ENCODE results near the gene MSTO1. TPM values are rescaled to one million over a fixed set of nuclear protein-coding genes. Genes with fewer than 3 reads are reported as not detected.
"Not testable (repeated sequence)": the region's sequence is repeated elsewhere in the genome, so short reads cannot be mapped to it uniquely, and the experiment has no call there.

Gene MSTO1
- total RNA-seq, 1 experiment from 2014 or later, result 87.5 TPM

- H3K27ac Mint-ChIP-seq (ENCODE audit: unreplicated experiment), result no peak overlapping the region
- H3K9me3 Mint-ChIP-seq (ENCODE audit: low read depth, unreplicated experiment), result no peaks in the 10 kb centered on the region
- no peak for TF ChIP-seq CTCF (IDR thresholded peaks at IDR 0.05; ENCODE audit: unreplicated experiment)
- BruUV-seq (replicated peaks), result no TSS peak
- intact Hi-C loops (cut with micrococcal nuclease; ENCODE audit: unreplicated experiment), result no loop called here
- CTCF ChIA-PET, result no interaction called here
- no peaks in the 10 kb centered on the region for H3K4me1 Mint-ChIP-seq (ENCODE audit: low read depth, unreplicated experiment)
- H3K4me3 Mint-ChIP-seq (ENCODE audit: low read depth, unreplicated experiment), result no peak overlapping the region
- H3K36me3 Mint-ChIP-seq (ENCODE audit: insufficient read depth, unreplicated experiment), result peaks cover 15% of the 10 kb centered on the region
- DNase-seq, result no peak
- H3K27me3 Mint-ChIP-seq (ENCODE audit: unreplicated experiment), result no peaks in the 10 kb centered on the region
Measured at GRCh38 chr1:155569988-155570592, 39.9 kb upstream of the MSTO1 start.

GRCh38 chr1:155570593-155570990 lies 39.4 kb upstream of the MSTO1 start:
- CTCF ChIA-PET, result no interaction called here
- intact Hi-C loops (cut with micrococcal nuclease; ENCODE audit: unreplicated experiment), result no loop called here

GRCh38 chr1:155574077-155574476 lies 35.9 kb upstream of the MSTO1 start:
- BruUV-seq (replicated peaks), result no TSS peak
- TF ChIP-seq CTCF (IDR thresholded peaks at IDR 0.05; ENCODE audit: unreplicated experiment), result no peak
- Mint-ChIP-seq H3K9me3 (ENCODE audit: low read depth, unreplicated experiment) (no peaks in the 10 kb centered on the region), H3K36me3 (ENCODE audit: insufficient read depth, unreplicated experiment) (peaks cover 4% of the 10 kb centered on the region), H3K27ac (ENCODE audit: unreplicated experiment) (no peak overlapping the region), H3K4me1 (ENCODE audit: low read depth, unreplicated experiment) (no peaks in the 10 kb centered on the region), H3K4me3 (ENCODE audit: low read depth, unreplicated experiment) (no peak overlapping the region), H3K27me3 (ENCODE audit: unreplicated experiment) (no peaks in the 10 kb centered on the region)
- intact Hi-C loops (cut with micrococcal nuclease; ENCODE audit: unreplicated experiment), result no loop called here
- no peak for DNase-seq
- CTCF ChIA-PET, result interaction anchor here (0.6 kb wide), 1 partner anchor 1452 kb away, joined by 3 read pairs; no protein-coding TSS in a partner anchor

More at GRCh38 chr1:155570593-155570990, 39.4 kb upstream of the MSTO1 start:
- H3K27me3 Mint-ChIP-seq (ENCODE audit: unreplicated experiment), result no peaks in the 10 kb centered on the region
- TF ChIP-seq CTCF (IDR thresholded peaks at IDR 0.05; ENCODE audit: unreplicated experiment), result no peak
- H3K4me3 Mint-ChIP-seq (ENCODE audit: low read depth, unreplicated experiment), result no peak overlapping the region
- no peaks in the 10 kb centered on the region for H3K4me1 Mint-ChIP-seq (ENCODE audit: low read depth, unreplicated experiment)
- peaks cover 15% of the 10 kb centered on the region for H3K36me3 Mint-ChIP-seq (ENCODE audit: insufficient read depth, unreplicated experiment)
- no TSS peak for BruUV-seq (replicated peaks)
- no peak for DNase-seq
- H3K9me3 Mint-ChIP-seq (ENCODE audit: low read depth, unreplicated experiment), result no peaks in the 10 kb centered on the region
- no peak overlapping the region for H3K27ac Mint-ChIP-seq (ENCODE audit: unreplicated experiment)

- BruUV-seq (replicated peaks); intact Hi-C loops (cut with micrococcal nuclease; ENCODE audit: unreplicated experiment); DNase-seq; H3K9me3 Mint-ChIP-seq (ENCODE audit: low read depth, unreplicated experiment); H3K27me3 Mint-ChIP-seq (ENCODE audit: unreplicated experiment); CTCF ChIA-PET; H3K4me3 Mint-ChIP-seq (ENCODE audit: low read depth, unreplicated experiment); H3K36me3 Mint-ChIP-seq (ENCODE audit: insufficient read depth, unreplicated experiment); H3K4me1 Mint-ChIP-seq (ENCODE audit: low read depth, unreplicated experiment); H3K27ac Mint-ChIP-seq (ENCODE audit: unreplicated experiment): not testable (repeated sequence)
Measured at GRCh38 chr1:155575608-155576007, 34.4 kb upstream of the MSTO1 start.

- BruUV-seq (replicated peaks); H3K9me3 Mint-ChIP-seq (ENCODE audit: low read depth, unreplicated experiment); H3K27ac Mint-ChIP-seq (ENCODE audit: unreplicated experiment); H3K4me3 Mint-ChIP-seq (ENCODE audit: low read depth, unreplicated experiment); DNase-seq; intact Hi-C loops (cut with micrococcal nuclease; ENCODE audit: unreplicated experiment); H3K36me3 Mint-ChIP-seq (ENCODE audit: insufficient read depth, unreplicated experiment); H3K4me1 Mint-ChIP-seq (ENCODE audit: low read depth, unreplicated experiment); CTCF ChIA-PET; H3K27me3 Mint-ChIP-seq (ENCODE audit: unreplicated experiment): not testable (repeated sequence)
Measured at GRCh38 chr1:155583846-155584245, 26.2 kb upstream of the MSTO1 start.

GRCh38 chr1:155589282-155589681 lies 20.7 kb upstream of the MSTO1 start:
- DNase-seq; CTCF ChIA-PET; BruUV-seq (replicated peaks); H3K9me3 Mint-ChIP-seq (ENCODE audit: low read depth, unreplicated experiment); intact Hi-C loops (cut with micrococcal nuclease; ENCODE audit: unreplicated experiment); H3K4me3 Mint-ChIP-seq (ENCODE audit: low read depth, unreplicated experiment); H3K27me3 Mint-ChIP-seq (ENCODE audit: unreplicated experiment); H3K4me1 Mint-ChIP-seq (ENCODE audit: low read depth, unreplicated experiment); H3K36me3 Mint-ChIP-seq (ENCODE audit: insufficient read depth, unreplicated experiment); H3K27ac Mint-ChIP-seq (ENCODE audit: unreplicated experiment): not testable (repeated sequence)

- H3K4me1 Mint-ChIP-seq (ENCODE audit: low read depth, unreplicated experiment); H3K36me3 Mint-ChIP-seq (ENCODE audit: insufficient read depth, unreplicated experiment); H3K4me3 Mint-ChIP-seq (ENCODE audit: low read depth, unreplicated experiment); BruUV-seq (replicated peaks); H3K27ac Mint-ChIP-seq (ENCODE audit: unreplicated experiment); intact Hi-C loops (cut with micrococcal nuclease; ENCODE audit: unreplicated experiment); DNase-seq; H3K9me3 Mint-ChIP-seq (ENCODE audit: low read depth, unreplicated experiment); H3K27me3 Mint-ChIP-seq (ENCODE audit: unreplicated experiment): not testable (repeated sequence)
- CTCF ChIA-PET, result interaction anchor here (0.7 kb wide), 1 partner anchor 229 kb away, joined by 3 read pairs; no protein-coding TSS in a partner anchor
Measured at GRCh38 chr1:155590516-155591247, 19.3 kb upstream of the MSTO1 start.

All from Calu3 (cell line).